22Rv1 (cell line): ENCODE measurements around the gene NDUFS6.
"Not testable (repeated sequence)": the region's sequence is repeated elsewhere in the genome, so short reads cannot be mapped to it uniquely, and the experiment has no call there.

Experiments used
- H3K27ac ChIP-seq: fragments of 450-650 bp; 2 replicates; pipeline ENCODE4 v1.5.1; 2017
- CTCF ChIP-seq: fragments of 450-650 bp; IDR thresholded peaks from 2 replicates; pipeline ENCODE4 v1.5.1; 2017; ENCODE audit warnings: mild to moderate bottlenecking
- ZFX ChIP-seq: fragments of 450-650 bp; IDR thresholded peaks from 2 replicates; pipeline ENCODE4 v1.6.1; 2017; ENCODE audit warnings: antibody characterized with exemption, borderline replicate concordance

Gene NDUFS6

GRCh38 chr5:1838013-1838412 lies 36.8 kb downstream of the NDUFS6 start:
- TF ChIP-seq ZFX: no peak
- no peak for TF ChIP-seq CTCF

GRCh38 chr5:1840071-1840547 lies 38.9 kb downstream of the NDUFS6 start:
- no peak overlapping the region for H3K27ac ChIP-seq
- TF ChIP-seq CTCF (no peak), ZFX (no peak)

More at GRCh38 chr5:1838013-1838412, 36.8 kb downstream of the NDUFS6 start:
- H3K27ac ChIP-seq: no peak overlapping the region

GRCh38 chr5:1840741-1841521 lies 39.7 kb downstream of the NDUFS6 start:
- H3K27ac ChIP-seq: no peak overlapping the region
- no peak for TF ChIP-seq CTCF
- TF ChIP-seq ZFX: no peak

GRCh38 chr5:1842004-1842819 lies 41.0 kb downstream of the NDUFS6 start:
- H3K27ac ChIP-seq: no peak overlapping the region
- TF ChIP-seq ZFX (no peak), CTCF (no peak)

GRCh38 chr5:1843761-1844160 lies 42.6 kb downstream of the NDUFS6 start:
- not testable (repeated sequence) for H3K27ac ChIP-seq

GRCh38 chr5:1844708-1845436 lies 43.7 kb downstream of the NDUFS6 start:
- TF ChIP-seq ZFX (no peak), CTCF (no peak)
- no peak overlapping the region for H3K27ac ChIP-seq

GRCh38 chr5:1845696-1846095 lies 44.5 kb downstream of the NDUFS6 start:
- H3K27ac ChIP-seq: no peak overlapping the region
- TF ChIP-seq CTCF: no peak
- TF ChIP-seq ZFX: no peak
